Stimulated activated CD4-positive, alpha-beta T cell treated with anti-CD3 and anti-CD28 coated beads, Interleukin-4, amount 100 ng/mL, for 24 hours (primary cell): ENCODE measurements around the gene MRPL36.

Experiments
- DNase-seq: peaks from one replicate; pipeline ENCODE4 v3.0.0-alpha.2; 2020

The MRPL36 gene

GRCh38 chr5:1779782-1780613 is 19.6 kb downstream of the MRPL36 start:
- no peak for DNase-seq

- DNase-seq = no peak
Measured at GRCh38 chr5:1779021-1779680, 20.5 kb downstream of the MRPL36 start.

DNA sequence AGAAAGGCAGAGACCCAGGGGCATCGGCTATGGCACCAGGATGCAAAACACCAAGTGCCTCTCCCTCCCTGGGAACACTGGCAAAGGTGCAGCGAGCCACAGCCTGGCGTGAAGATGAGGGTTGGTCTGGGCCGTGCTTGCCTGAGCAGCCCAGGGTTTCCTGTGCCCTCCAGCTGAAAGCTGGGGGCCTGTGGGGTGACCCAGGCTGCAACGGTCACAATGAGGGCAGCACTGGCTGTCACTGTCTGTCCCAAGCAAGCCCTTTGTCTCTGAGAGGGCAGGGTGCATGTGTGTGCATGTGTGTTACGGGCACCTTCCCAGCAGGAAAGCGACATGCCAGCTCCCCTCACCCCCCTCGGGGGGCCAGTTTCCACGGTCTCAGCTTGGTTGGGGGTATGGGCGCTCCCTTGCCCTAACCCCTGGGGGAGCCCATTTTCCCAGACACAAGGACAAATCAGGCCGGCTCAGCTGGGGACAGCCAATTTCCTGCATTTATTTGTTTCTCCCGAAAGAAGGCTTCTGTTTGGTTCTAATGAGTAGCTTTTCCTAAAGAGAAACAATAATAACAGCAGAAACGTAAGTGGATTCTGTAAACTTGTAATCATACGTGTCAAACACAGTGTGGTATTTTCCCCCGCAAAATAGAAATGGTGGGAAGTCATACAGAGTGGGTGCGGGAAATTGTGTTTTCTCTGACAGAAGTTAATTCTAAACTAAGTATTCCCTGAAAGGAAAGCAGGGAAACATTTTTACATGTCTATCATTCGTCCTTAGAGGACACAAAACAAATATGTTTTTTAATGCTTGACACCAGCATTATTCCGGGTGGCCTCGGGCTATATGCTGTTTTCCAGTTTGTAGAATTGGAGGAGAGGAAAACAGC is 21.3 kb downstream of the MRPL36 start:
- no peak for DNase-seq

GRCh38 chr5:1777281-1778137 is 22.1 kb downstream of the MRPL36 start:
- no peak for DNase-seq

DNA sequence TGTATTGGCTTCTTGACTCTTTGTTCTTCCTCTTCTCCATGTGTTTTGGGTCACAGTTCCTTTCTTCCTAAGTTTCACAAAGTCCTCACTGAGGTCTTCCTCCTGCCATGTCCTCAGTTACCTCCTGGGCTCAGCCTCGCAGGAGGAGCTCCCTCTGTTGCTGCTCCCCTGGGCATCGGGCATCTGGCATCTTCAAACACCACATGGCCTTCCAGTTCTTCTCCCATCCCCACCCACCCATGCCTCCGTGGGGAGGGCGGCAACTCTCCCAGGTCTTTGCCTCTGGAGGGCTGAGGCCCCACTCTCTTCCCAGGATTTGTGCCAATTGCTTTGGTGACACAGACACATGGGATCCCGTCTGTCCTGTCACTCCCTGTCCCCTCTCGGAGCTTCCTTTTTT is 22.8 kb downstream of the MRPL36 start:
- no peak for DNase-seq

DNA sequence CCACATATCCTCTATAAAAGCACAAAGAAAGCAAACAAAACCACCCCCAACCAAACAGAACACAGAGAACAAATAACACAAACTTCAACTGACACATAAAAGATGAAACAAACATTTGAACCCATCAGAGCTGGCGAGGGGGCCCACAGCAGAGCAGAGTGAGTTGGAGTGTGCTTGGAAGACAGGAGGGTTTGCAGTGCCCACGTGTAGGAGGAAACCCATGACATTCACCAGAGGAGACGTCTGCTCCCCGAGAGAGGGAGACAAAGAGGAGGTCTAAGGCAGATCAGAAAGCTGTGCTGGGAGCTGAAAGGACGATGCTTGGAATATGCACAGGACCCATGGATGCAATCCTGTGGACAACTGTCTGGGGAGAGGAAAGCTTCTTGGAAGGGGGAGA is 27.0 kb downstream of the MRPL36 start:
- no peak for DNase-seq

- DNase-seq = no peak
Measured at GRCh38 chr5:1771149-1772065, 28.2 kb downstream of the MRPL36 start.

DNA sequence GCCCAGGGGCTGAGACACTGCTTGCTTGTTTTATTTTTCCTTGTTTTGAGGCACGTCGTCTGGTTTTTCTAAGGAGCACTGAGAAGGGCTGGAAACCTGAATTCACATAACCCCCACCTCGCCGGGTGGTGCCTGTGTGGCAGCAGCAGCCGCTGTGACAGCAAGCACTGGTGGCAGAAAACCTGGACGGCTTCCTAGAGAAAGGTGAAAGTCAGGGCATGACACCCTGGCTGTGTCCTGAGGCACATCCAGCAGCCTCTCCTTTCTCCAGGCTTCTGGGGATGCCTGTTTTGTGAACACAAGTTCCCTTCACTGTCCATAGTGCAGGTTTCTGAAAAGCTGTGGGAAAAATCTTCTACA is 29.2 kb downstream of the MRPL36 start:
- no peak for DNase-seq

- no peak for DNase-seq
Measured at GRCh38 chr5:1769752-1770442, 29.7 kb downstream of the MRPL36 start.

DNA sequence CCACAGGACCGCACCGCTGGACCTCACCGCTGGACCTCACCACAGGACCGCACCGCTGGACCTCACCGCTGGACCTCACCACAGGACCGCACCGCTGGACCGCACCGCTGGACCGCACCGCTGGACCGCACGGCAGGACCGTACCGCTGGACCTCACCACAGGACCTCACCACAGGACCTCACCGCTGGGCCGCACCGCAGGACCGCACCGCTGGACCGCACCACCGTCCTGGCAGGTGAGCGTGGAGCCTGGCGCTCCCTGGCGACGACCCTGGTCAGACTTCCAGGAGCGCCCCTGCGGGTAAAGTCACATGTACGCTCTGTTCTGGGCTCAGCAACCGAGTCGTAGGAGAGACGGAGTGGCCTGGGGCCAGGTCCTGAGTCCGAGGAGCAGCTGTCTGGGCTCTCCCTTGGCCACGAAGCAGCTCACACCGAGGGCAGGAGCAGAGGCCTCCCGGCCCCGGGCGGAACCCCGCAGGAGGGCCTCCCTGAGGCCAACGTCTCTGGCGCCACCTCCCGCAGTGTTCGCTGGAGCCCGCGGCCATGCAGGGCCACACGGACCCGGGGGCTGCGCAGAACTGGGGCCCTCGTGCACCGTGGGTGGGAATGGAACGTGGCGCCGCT is 30.5 kb downstream of the MRPL36 start:
- no peak for DNase-seq

DNA sequence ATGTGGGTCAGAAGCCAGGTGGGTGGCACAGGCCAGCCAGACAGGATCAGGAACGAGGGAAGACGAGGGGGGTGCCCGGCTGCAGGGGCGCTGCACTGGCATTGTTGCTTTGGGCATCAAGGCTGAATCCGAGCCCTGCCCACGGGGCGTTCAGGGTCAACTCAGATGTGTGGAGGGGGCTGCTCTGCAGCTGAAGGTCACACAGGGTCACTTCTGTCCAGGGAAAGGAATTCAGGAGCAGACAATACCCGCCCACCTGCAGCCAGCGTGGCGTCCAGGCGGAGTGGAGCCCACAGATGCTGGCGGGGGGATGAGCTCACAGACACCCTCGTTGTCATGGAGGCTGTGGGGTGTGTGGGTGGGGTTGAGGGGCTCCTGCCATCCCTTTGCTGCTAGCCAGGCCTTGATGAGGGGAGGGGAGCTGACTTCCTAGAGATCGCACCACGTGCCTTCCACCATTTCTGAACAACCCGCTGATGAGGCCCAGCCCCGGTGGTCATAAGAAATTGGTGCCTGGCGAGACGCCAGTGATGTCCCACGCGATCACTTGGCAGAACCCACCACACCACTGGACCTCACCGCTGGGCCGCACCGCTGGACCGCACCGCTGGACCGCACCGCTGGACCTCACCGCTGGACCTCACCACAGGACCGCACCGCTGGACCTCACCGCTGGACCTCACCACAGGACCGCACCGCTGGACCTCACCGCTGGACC is 31.2 kb downstream of the MRPL36 start:
- no peak for DNase-seq

DNA sequence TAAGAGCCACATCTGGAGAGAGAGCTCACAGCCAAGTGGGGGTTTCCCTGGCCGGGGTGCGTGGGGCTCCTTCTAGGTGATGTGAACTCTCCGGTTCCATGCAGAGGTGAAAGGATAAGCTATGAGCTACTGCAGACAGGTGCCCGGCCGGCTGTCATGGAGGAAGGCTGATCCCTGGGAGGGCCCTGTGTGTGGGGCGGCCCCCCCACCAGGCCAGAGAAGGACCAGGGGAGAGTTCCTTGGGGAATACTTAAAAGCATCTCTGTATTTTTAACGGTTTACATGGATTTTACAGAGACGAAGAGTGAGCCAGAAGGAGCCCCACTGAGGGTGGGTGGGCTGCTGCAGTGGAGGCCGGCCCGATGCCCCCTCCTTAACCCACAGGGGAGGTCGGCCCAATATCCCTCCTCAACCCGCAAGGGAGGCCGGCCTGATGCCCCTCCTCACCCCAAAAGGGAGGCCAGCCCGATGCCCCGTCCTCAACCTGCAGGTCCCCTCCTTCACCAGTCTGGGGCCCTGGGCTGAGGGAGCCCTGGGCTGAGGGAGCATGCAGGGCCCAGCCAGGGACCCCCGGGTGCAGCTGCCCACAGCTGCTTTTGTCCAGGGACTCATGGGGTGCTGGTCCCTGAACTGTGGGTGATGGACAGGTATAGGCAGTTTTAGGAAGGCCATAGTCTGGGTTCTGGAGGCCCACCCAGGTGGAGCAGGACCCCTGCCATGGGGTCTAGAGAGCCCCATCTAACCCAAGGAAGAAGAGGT is 31.9 kb downstream of the MRPL36 start:
- no peak for DNase-seq

DNA sequence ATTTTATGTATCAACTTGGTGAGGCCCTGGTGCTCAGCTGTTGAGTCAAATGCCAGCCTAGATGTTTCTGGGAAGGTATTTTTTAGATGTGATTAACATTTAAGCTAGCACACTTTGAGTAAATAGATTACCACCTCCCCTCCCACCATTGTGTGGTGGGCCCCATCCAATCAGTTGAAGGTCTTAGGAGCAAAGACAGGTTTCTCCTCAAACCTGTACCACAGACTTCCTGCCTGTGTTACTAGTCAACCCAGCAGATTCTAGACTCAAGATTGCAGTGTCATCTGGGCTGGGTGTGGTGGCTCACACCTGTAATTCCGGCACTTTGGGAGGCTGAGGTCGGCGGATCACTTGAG is 33.8 kb downstream of the MRPL36 start:
- DNase-seq = no peak

DNA sequence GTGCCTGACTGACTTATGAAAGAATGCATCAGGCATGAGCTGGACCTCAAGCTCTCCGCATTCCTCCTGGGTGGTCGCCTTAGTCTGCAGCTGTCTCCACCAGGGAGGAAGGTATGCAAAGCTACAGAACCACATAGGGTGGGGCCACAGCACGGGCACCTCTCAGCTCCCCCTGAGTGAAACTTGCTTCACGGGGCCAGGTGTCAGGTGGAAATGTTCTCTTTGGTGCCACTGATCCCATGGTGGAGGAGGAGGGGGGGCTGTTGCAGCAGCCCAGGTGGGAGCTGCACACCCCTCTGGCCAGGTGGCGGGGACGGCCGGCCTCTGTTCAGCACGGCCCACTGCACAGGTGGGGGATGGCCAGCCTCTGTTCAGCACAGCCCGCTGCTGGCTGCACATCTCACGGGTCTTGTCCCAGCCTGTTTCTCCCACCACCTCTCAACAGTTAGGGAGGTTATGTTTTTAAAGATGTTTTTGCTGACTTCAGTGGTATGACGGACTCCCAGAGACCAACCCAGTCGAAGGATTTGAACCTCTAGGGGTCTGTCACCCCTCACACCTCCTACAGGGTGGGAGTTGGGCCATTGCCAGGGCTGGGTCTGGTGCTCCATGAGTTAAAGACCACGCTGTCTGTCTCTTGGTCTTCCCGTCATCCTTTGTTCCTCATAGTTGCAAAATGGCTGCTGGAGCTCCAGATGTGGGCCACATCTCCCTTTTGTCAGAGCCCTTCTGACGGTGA is 34.3 kb downstream of the MRPL36 start:
- no peak for DNase-seq

DNA sequence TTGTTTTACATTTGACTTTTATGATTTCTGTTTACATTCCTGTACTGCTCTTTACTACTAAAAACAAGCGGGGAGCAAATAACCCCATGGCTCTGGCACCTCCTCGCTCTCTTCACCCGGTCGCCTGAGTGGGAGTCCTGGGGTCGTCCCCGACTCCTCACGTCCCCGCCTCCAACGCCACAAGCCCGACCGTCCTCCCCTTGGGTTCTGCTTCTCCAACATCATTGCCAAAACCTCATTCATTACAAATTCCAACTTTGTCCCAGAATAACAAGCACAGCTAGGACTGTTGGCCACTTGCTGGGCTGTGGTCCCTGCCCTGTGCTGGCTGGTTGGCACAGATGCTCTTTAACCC is 35.1 kb downstream of the MRPL36 start:
- no peak for DNase-seq

GRCh38 chr5:1763960-1764605 is 35.6 kb downstream of the MRPL36 start:
- no peak for DNase-seq

GRCh38 chr5:1763548-1763911 is 36.1 kb downstream of the MRPL36 start:
- peak; percentile 35 for DNase-seq
